Colon (tissue), 2 donors: Measurements from ENCODE around the gene CKAP2L.

Experiments used
- FAIRE-seq: peaks from 2 replicates; lab custom pipeline; 2012; peaks lifted over from hg19 to GRCh38; lab: Jason Lieb, UNC
- donor health status: control.
- donor health status: control.

Gene CKAP2L

GRCh38 chr2:112764071-112765044 lies at the start of gene CKAP2L:
TSS of gene CKAP2L (minus strand) at chr2:112764609. CDS start at chr2:112764598, 11 bp downstream.
- no peak for FAIRE-seq

- no peak for FAIRE-seq
These were observed 49.0 kb upstream of the CKAP2L start for GRCh38 chr2:112813280-112813966.

- FAIRE-seq, result no peak
These were observed 48.2 kb upstream of the CKAP2L start for GRCh38 chr2:112812318-112813267.

GRCh38 chr2:112811841-112812306 lies 47.5 kb upstream of the CKAP2L start:
- no peak for FAIRE-seq

- no peak for FAIRE-seq
These were observed 46.9 kb upstream of the CKAP2L start for GRCh38 chr2:112811276-112811831.

GRCh38 chr2:112809112-112809511 lies 44.7 kb upstream of the CKAP2L start:
- FAIRE-seq, result no peak

GRCh38 chr2:112807233-112807807 lies 42.9 kb upstream of the CKAP2L start:
- no peak for FAIRE-seq

- FAIRE-seq, result no peak
These were observed 41.1 kb upstream of the CKAP2L start for GRCh38 chr2:112805542-112805941.

- FAIRE-seq, result no peak
These were observed 39.5 kb upstream of the CKAP2L start for GRCh38 chr2:112803691-112804521.

GRCh38 chr2:112800881-112801583 lies 36.6 kb upstream of the CKAP2L start:
- FAIRE-seq, result no peak

- no peak for FAIRE-seq
These were observed 34.9 kb upstream of the CKAP2L start for GRCh38 chr2:112798979-112799975.

- FAIRE-seq, result no peak
These were observed 32.1 kb upstream of the CKAP2L start for GRCh38 chr2:112796486-112796885.

- FAIRE-seq, result no peak
These were observed 31.4 kb upstream of the CKAP2L start for GRCh38 chr2:112795774-112796173.

- no peak for FAIRE-seq
These were observed 30.4 kb upstream of the CKAP2L start for GRCh38 chr2:112794841-112795240.

GRCh38 chr2:112794131-112794733 lies 29.8 kb upstream of the CKAP2L start:
- FAIRE-seq, result no peak

- FAIRE-seq, result no peak
These were observed 29.1 kb upstream of the CKAP2L start for GRCh38 chr2:112793449-112793978.

- FAIRE-seq, result no peak
These were observed 28.0 kb upstream of the CKAP2L start for GRCh38 chr2:112792419-112792818.
